Gastrocnemius medialis (tissue), 4 donors: ENCODE data around the gene HCAR1.

ENCODE experiments used
- POLR2A ChIP-seq, 2 donors: fragments of 450-650 bp; IDR thresholded peaks; one replicate each; pipeline ENCODE4 v1.6.1; 2017; ENCODE audit warnings: antibody characterized with exemption in 2 of 2, mild to moderate bottlenecking in 2 of 2, moderate library complexity in 2 of 2
- TF ChIP-seq, protein P1 (sequence below), 5 experiments: fragments of 450-650 bp in 3 of 5; fragments of 200-600 bp in 2 of 5; sonication (generic) in 2 of 5; IDR thresholded peaks in 4 of 5; conservative IDR thresholded peaks in 1 of 5; 1 replicate in 4 of 5; 2 replicates in 1 of 5; pipeline ENCODE4 v1.5.1; 2016 to 2019; ENCODE audit warnings: antibody characterized with exemption in 5 of 5, mild to moderate bottlenecking in 3 of 5, moderate library complexity in 3 of 5

DNA sequence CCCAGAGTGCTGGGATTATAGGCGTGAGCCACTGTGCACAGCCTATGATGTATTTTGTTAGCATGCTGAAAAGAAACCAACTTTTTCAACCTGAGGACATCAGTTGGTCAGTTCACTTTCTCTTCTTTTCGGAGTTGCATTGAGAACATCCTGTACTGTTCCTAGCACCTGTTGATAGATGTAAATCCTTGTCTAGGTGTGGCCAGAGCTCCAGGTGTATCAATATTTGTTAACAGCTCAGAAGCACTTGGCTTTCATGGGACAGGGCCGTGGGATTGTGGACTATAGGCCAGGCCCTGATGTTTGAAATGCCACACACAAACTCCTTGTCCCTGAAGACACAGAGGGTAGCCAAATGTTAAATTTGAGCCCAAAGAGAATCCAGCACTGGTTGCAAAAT lies 42.4 kb downstream of the HCAR1 start:
- TF ChIP-seq, protein P1, sequence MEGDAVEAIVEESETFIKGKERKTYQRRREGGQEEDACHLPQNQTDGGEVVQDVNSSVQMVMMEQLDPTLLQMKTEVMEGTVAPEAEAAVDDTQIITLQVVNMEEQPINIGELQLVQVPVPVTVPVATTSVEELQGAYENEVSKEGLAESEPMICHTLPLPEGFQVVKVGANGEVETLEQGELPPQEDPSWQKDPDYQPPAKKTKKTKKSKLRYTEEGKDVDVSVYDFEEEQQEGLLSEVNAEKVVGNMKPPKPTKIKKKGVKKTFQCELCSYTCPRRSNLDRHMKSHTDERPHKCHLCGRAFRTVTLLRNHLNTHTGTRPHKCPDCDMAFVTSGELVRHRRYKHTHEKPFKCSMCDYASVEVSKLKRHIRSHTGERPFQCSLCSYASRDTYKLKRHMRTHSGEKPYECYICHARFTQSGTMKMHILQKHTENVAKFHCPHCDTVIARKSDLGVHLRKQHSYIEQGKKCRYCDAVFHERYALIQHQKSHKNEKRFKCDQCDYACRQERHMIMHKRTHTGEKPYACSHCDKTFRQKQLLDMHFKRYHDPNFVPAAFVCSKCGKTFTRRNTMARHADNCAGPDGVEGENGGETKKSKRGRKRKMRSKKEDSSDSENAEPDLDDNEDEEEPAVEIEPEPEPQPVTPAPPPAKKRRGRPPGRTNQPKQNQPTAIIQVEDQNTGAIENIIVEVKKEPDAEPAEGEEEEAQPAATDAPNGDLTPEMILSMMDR (IDR thresholded peaks at IDR 0.05 in 4 of 5, conservative IDR thresholded peaks at IDR 0.05 in 1 of 5) = no peak
- TF ChIP-seq POLR2A (IDR thresholded peaks at IDR 0.05) = no peak
